NCI-H2107 treated with DMSO at 0.1 percent for 48 hours (cell line): Measurements from ENCODE around the gene MTCL1.

Source experiments
- DNase-seq: peaks from one replicate; lab custom pipeline; 2025; ENCODE audit not compliant: unreplicated experiment; lab: John Stamatoyannopoulos, UW

The MTCL1 gene

GRCh38 chr18:8788503-8789429, 83.4 kb downstream of the MTCL1 start:
- no peak for DNase-seq

- DNase-seq, result no peak
Measured at GRCh38 chr18:8791171-8791651, 85.9 kb downstream of the MTCL1 start.

- DNase-seq, result no peak
Measured at GRCh38 chr18:8792688-8793316, 87.4 kb downstream of the MTCL1 start.

- DNase-seq, result no peak
Measured at GRCh38 chr18:8793445-8794155, 88.2 kb downstream of the MTCL1 start.

GRCh38 chr18:8794156-8794933, 89.0 kb downstream of the MTCL1 start:
- no peak for DNase-seq

- no peak for DNase-seq
Measured at GRCh38 chr18:8794934-8795280, 89.6 kb downstream of the MTCL1 start.

- DNase-seq, result no peak
Measured at GRCh38 chr18:8795586-8796325, 90.4 kb downstream of the MTCL1 start.

- no peak for DNase-seq
Measured at GRCh38 chr18:8797206-8797605, 91.8 kb downstream of the MTCL1 start.

- no peak for DNase-seq
Measured at GRCh38 chr18:8799001-8799400, 93.6 kb downstream of the MTCL1 start.

GRCh38 chr18:8799596-8800441, 94.5 kb downstream of the MTCL1 start:
- DNase-seq, result no peak

- DNase-seq, result no peak
Measured at GRCh38 chr18:8800445-8800844, 95.1 kb downstream of the MTCL1 start.

- DNase-seq, result no peak
Measured at GRCh38 chr18:8800876-8801262, 95.5 kb downstream of the MTCL1 start.

- no peak for DNase-seq
Measured at GRCh38 chr18:8801263-8801901, 96.0 kb downstream of the MTCL1 start.

GRCh38 chr18:8802017-8802672, 96.8 kb downstream of the MTCL1 start:
- no peak for DNase-seq

- DNase-seq, result no peak
Measured at GRCh38 chr18:8803063-8803795, 97.9 kb downstream of the MTCL1 start.

- DNase-seq, result no peak
Measured at GRCh38 chr18:8803957-8804356, 98.6 kb downstream of the MTCL1 start.

- DNase-seq, result no peak
Measured at GRCh38 chr18:8805552-8805951, 100.2 kb downstream of the MTCL1 start.
